Prostate gland (tissue), 2 donors: Measurements from ENCODE around the gene TNNI3. TPM values are rescaled to one million over a fixed set of nuclear protein-coding genes. Genes with fewer than 3 reads are reported as not detected.

Source experiments
- DNase-seq: peaks from one replicate; pipeline ENCODE4 v3.0.0-alpha.2; 2019; ENCODE audit warnings: low spot score
- H3K27ac ChIP-seq, 2 donors: fragments of 200-600 bp; sonication (generic); 2 replicates each; pipeline ENCODE4 v1.5.1; 2017 to 2019
- H3K27me3 ChIP-seq: fragments of 200-600 bp; sonication (generic); replicated peaks from 2 replicates; pipeline ENCODE4 v1.5.1; 2019; ENCODE audit not compliant: insufficient read depth
- H3K36me3 ChIP-seq, 2 donors: fragments of 200-600 bp; sonication (generic); 1 replicate in 1 of 2; 2 replicates in 1 of 2; pipeline versions ENCODE4 v1.5.1 to v1.8.1; 2017 to 2019
- H3K4me1 ChIP-seq: fragments of 200-600 bp; sonication (generic); replicated peaks from 2 replicates; pipeline ENCODE4 v1.5.1; 2019
- H3K4me3 ChIP-seq, 2 donors: fragments of 200-600 bp; sonication (generic); 2 replicates each; pipeline ENCODE4 v1.5.1; 2017 to 2019
- H3K9me3 ChIP-seq: fragments of 200-600 bp; sonication (generic); 2 replicates; pipeline ENCODE4 v1.5.1; 2017
- POLR2A ChIP-seq: fragments of 450-650 bp; IDR thresholded peaks from one replicate; pipeline ENCODE4 v1.6.1; 2016; ENCODE audit warnings: antibody characterized with exemption, mild to moderate bottlenecking
- POLR2AphosphoS5 ChIP-seq: sonication (generic); formaldehyde crosslinking; IDR thresholded peaks from one replicate; pipeline ENCODE4 v1.6.1; 2017; ENCODE audit warnings: antibody characterized with exemption
- WGBS: methylation state at CpG from one replicate; pipeline ENCODE4 v1.1.5; 2018; 5-methylcytosine and 5-hydroxymethylcytosine counted together
- intact Hi-C: fragments of 100-400 bp; cut with DNase I; formaldehyde crosslinking; loops from one replicate; pipeline ENCODE4 v1.14.2; 2022
- total RNA-seq, 2 donors: library from RNA; depleted of rRNA; stranded (reverse); fragments of >200 nt; gene quantifications; one replicate each; pipeline ENCODE4 v1.1.0, GENCODE V29; 2016
- TF ChIP-seq, protein P1 (sequence below), 4 experiments: fragments of 200-600 bp in 2 of 4; fragments of 450-650 bp in 2 of 4; sonication (generic) in 2 of 4; IDR thresholded peaks; 1 replicate in 3 of 4; 2 replicates in 1 of 4; pipeline ENCODE4 v1.5.1; 2016 to 2019; ENCODE audit warnings: antibody characterized with exemption in 4 of 4, mild to moderate bottlenecking in 2 of 4, moderate library complexity in 2 of 4

Gene TNNI3
- total RNA-seq, 2 donors from 2014 or later = 12.4 TPM; not detected in 1

GRCh38 chr19:55117663-55118391 lies 39.7 kb downstream of the TNNI3 start:
- intact Hi-C loops = loop anchor here (5.0 to 10.0 kb wide), 3 partner anchors 289 to 537 kb away; partner anchors contain the start of genes U2AF2, UBE2S, ZNF524 and ZNF865
- 1% methylated on average over 37 of the region's 44 CpGs for WGBS

GRCh38 chr19:55116859-55117662 lies 40.5 kb downstream of the TNNI3 start, which contains the start of gene PPP1R12C:
Gene PPP1R12C (minus strand): TSS chr19:55117637. CDS start chr19:55117543, 94 bp downstream.
- Histone ChIP-seq H3K9me3 (no peaks in the 10 kb centered on the region), H3K27me3 (no peaks in the 10 kb centered on the region), H3K27ac (peak within 1 kb of the TSS; percentile 72 to 78), H3K36me3 (no peaks in the 10 kb centered on the region), H3K4me1 (peaks cover 13% of the 10 kb centered on the region), H3K4me3 (peak within 1 kb of the TSS; percentile 61 to 69)
- intact Hi-C loops = loop anchor here (5.0 to 10.0 kb wide), 3 partner anchors 290 to 538 kb away; partner anchors contain the start of genes U2AF2, UBE2S, ZNF524 and ZNF865
- no peak for DNase-seq
- under 1% methylated on average over 74 of the region's 97 CpGs for WGBS
- TF ChIP-seq POLR2A (no peak), POLR2AphosphoS5 (no peak)
- TF ChIP-seq, protein P1, sequence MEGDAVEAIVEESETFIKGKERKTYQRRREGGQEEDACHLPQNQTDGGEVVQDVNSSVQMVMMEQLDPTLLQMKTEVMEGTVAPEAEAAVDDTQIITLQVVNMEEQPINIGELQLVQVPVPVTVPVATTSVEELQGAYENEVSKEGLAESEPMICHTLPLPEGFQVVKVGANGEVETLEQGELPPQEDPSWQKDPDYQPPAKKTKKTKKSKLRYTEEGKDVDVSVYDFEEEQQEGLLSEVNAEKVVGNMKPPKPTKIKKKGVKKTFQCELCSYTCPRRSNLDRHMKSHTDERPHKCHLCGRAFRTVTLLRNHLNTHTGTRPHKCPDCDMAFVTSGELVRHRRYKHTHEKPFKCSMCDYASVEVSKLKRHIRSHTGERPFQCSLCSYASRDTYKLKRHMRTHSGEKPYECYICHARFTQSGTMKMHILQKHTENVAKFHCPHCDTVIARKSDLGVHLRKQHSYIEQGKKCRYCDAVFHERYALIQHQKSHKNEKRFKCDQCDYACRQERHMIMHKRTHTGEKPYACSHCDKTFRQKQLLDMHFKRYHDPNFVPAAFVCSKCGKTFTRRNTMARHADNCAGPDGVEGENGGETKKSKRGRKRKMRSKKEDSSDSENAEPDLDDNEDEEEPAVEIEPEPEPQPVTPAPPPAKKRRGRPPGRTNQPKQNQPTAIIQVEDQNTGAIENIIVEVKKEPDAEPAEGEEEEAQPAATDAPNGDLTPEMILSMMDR (IDR thresholded peaks at IDR 0.05) = no peak

More at GRCh38 chr19:55117663-55118391, 39.7 kb downstream of the TNNI3 start:
- peak; percentile 99 for DNase-seq
- Histone ChIP-seq H3K9me3 (no peaks in the 10 kb centered on the region), H3K4me3 (peak overlapping the region; percentile 61 to 69), H3K36me3 (no peaks in the 10 kb centered on the region), H3K4me1 (peaks cover 13% of the 10 kb centered on the region), H3K27ac (peak overlapping the region; percentile 71 to 78), H3K27me3 (no peaks in the 10 kb centered on the region)
- TF ChIP-seq, protein P1 (IDR thresholded peaks at IDR 0.05) = peak in 2 of 4 experiments; percentile 39 to 50
- TF ChIP-seq POLR2AphosphoS5 = peak; percentile 100
- peak; percentile 38 for TF ChIP-seq POLR2A

- H3K36me3 ChIP-seq = no peaks in the 10 kb centered on the region
- peak overlapping the region; percentile 61 to 69 for H3K4me3 ChIP-seq
- H3K27me3 ChIP-seq = no peaks in the 10 kb centered on the region
- intact Hi-C loops = loop anchor here (5.0 to 10.0 kb wide), 3 partner anchors 291 to 538 kb away; partner anchors contain the start of genes U2AF2, UBE2S, ZNF524 and ZNF865
- DNase-seq = peak; percentile 40
- no peaks in the 10 kb centered on the region for H3K9me3 ChIP-seq
- H3K4me1 ChIP-seq = peaks cover 13% of the 10 kb centered on the region
- H3K27ac ChIP-seq = peak overlapping the region; percentile 72 to 78
- WGBS = under 1% methylated on average over 25 of the region's 25 CpGs
- TF ChIP-seq POLR2AphosphoS5 (peak; percentile 69), POLR2A (no peak)
- TF ChIP-seq, protein P1 (IDR thresholded peaks at IDR 0.05) = no peak
Measured at GRCh38 chr19:55116232-55116858, 41.2 kb downstream of the TNNI3 start.

DNA sequence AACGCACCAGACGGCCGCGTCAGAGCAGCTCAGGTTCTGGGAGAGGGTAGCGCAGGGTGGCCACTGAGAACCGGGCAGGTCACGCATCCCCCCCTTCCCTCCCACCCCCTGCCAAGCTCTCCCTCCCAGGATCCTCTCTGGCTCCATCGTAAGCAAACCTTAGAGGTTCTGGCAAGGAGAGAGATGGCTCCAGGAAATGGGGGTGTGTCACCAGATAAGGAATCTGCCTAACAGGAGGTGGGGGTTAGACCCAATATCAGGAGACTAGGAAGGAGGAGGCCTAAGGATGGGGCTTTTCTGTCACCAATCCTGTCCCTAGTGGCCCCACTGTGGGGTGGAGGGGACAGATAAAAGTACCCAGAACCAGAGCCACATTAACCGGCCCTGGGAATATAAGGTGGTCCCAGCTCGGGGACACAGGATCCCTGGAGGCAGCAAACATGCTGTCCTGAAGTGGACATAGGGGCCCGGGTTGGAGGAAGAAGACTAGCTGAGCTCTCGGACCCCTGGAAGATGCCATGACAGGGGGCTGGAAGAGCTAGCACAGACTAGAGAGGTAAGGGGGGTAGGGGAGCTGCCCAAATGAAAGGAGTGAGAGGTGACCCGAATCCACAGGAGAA lies 42.0 kb downstream of the TNNI3 start:
- intact Hi-C loops = loop anchor here (5.0 to 10.0 kb wide), 3 partner anchors 292 to 539 kb away; partner anchors contain the start of genes U2AF2, UBE2S, ZNF524 and ZNF865
- TF ChIP-seq POLR2A (no peak), POLR2AphosphoS5 (no peak)
- TF ChIP-seq, protein P1 (IDR thresholded peaks at IDR 0.05) = no peak
- WGBS = 63% methylated on average over 13 of the region's 13 CpGs

More for the DNA sequence above, 42.0 kb downstream of the TNNI3 start:
- no peak for DNase-seq
- H3K9me3 ChIP-seq = no peaks in the 10 kb centered on the region
- no peaks in the 10 kb centered on the region for H3K27me3 ChIP-seq
- H3K36me3 ChIP-seq = no peaks in the 10 kb centered on the region
- peak overlapping the region; percentile 72 to 78 for H3K27ac ChIP-seq
- peak overlapping the region; percentile 61 to 69 for H3K4me3 ChIP-seq
- H3K4me1 ChIP-seq = peaks cover 13% of the 10 kb centered on the region
